T-helper 1 cell (primary cell): ENCODE results near the gene FAM120C.

ENCODE experiments used
- DNase-seq, 5 donors: peaks; one replicate each; pipeline ENCODE4 v3.0.0-alpha.2; 2012 to 2020

Gene FAM120C

DNA sequence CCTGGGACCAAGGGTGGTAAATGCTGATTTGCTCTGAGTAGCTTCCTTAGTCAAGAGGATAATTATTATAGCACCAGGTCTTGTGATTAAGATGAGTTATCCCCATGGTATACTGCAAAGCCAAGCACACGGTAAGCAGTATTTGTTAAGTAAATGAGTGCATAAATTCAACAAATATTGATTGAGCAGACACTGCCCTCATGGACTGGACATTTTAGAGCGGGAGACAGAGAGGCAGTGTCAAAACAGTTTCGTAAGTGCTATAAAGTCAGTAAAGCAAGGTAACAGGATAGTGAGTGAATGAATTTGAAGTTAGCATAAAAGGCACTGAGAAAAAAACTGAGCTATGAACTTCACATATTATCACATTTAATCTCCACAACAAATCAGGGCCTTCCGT is 152.7 kb downstream of the FAM120C start:
- no peak for DNase-seq

- no peak for DNase-seq
Measured at GRCh38 chrX:54029529-54030143, 153.4 kb downstream of the FAM120C start.

- DNase-seq: no peak
Measured at GRCh38 chrX:54024350-54024749, 158.7 kb downstream of the FAM120C start.
